ENCODE data around the gene CDKN2B.

The CDKN2B gene

GRCh38 chr9:22031655-22032411, 22.7 kb upstream of the CDKN2B start:
- Histone ChIP-seq H3K4me1 (no peaks in the 10 kb centered on the region), H3K79me2 (no peaks in the 10 kb centered on the region), H3K36me3 (ENCODE audit: control insufficient read depth, insufficient read depth, low read length) (no peaks in the 10 kb centered on the region), H2AFZ (no peak overlapping the region), H3K4me3 (ENCODE audit: low read depth, low read length) (no peak overlapping the region), H3K27me3 (ENCODE audit: control insufficient read depth, insufficient read depth, low read length) (no peaks in the 10 kb centered on the region), H3K9me3 (ENCODE audit: control insufficient read depth, low read length) (no peaks in the 10 kb centered on the region), H3K27ac (no peak overlapping the region), H3K9ac (no peak overlapping the region), H3K4me2 (ENCODE audit: low read length) (no peak overlapping the region)
- no peak for TF ChIP-seq CTCF (IDR thresholded peaks at IDR 0.05)

GRCh38 chr9:22030101-22030598, 21.0 kb upstream of the CDKN2B start:
- Histone ChIP-seq H3K27ac (no peak overlapping the region), H3K9me3 (ENCODE audit: control insufficient read depth, low read length) (no peaks in the 10 kb centered on the region), H3K9ac (no peak overlapping the region), H3K36me3 (ENCODE audit: control insufficient read depth, insufficient read depth, low read length) (no peaks in the 10 kb centered on the region), H3K4me3 (ENCODE audit: low read depth, low read length) (no peak overlapping the region), H3K4me1 (no peaks in the 10 kb centered on the region), H3K27me3 (ENCODE audit: control insufficient read depth, insufficient read depth, low read length) (no peaks in the 10 kb centered on the region), H3K79me2 (no peaks in the 10 kb centered on the region), H3K4me2 (ENCODE audit: low read length) (no peak overlapping the region), H2AFZ (no peak overlapping the region)
- TF ChIP-seq CTCF (IDR thresholded peaks at IDR 0.05), result no peak

GRCh38 chr9:22029231-22029630, 20.1 kb upstream of the CDKN2B start:
- Histone ChIP-seq H3K27ac (no peak overlapping the region), H3K79me2 (no peaks in the 10 kb centered on the region), H3K9me3 (ENCODE audit: control insufficient read depth, low read length) (no peaks in the 10 kb centered on the region), H3K27me3 (ENCODE audit: control insufficient read depth, insufficient read depth, low read length) (no peaks in the 10 kb centered on the region), H3K4me2 (ENCODE audit: low read length) (no peak overlapping the region), H3K36me3 (ENCODE audit: control insufficient read depth, insufficient read depth, low read length) (no peaks in the 10 kb centered on the region), H3K4me3 (ENCODE audit: low read depth, low read length) (no peak overlapping the region), H2AFZ (no peak overlapping the region), H3K9ac (no peak overlapping the region), H3K4me1 (no peaks in the 10 kb centered on the region)
- TF ChIP-seq CTCF (IDR thresholded peaks at IDR 0.05), result no peak

GRCh38 chr9:22028394-22028793, 19.3 kb upstream of the CDKN2B start:
- Histone ChIP-seq H2AFZ (no peak overlapping the region), H3K27ac (no peak overlapping the region), H3K4me3 (ENCODE audit: low read depth, low read length) (no peak overlapping the region), H3K4me2 (ENCODE audit: low read length) (no peak overlapping the region), H3K4me1 (no peaks in the 10 kb centered on the region), H3K9ac (no peak overlapping the region), H3K9me3 (ENCODE audit: control insufficient read depth, low read length) (no peaks in the 10 kb centered on the region), H3K27me3 (ENCODE audit: control insufficient read depth, insufficient read depth, low read length) (no peaks in the 10 kb centered on the region), H3K36me3 (ENCODE audit: control insufficient read depth, insufficient read depth, low read length) (no peaks in the 10 kb centered on the region), H3K79me2 (no peaks in the 10 kb centered on the region)
- no peak for TF ChIP-seq CTCF (IDR thresholded peaks at IDR 0.05)

GRCh38 chr9:22026696-22027095, 17.6 kb upstream of the CDKN2B start:
- no peak overlapping the region for H2AFZ ChIP-seq
- H3K4me3 ChIP-seq (ENCODE audit: low read depth, low read length), result no peak overlapping the region
- no peak for TF ChIP-seq CTCF (IDR thresholded peaks at IDR 0.05)
- H3K27me3 ChIP-seq (ENCODE audit: control insufficient read depth, insufficient read depth, low read length), result no peaks in the 10 kb centered on the region
- no peak overlapping the region for H3K4me2 ChIP-seq (ENCODE audit: low read length)
- H3K4me1 ChIP-seq, result no peaks in the 10 kb centered on the region
- no peaks in the 10 kb centered on the region for H3K79me2 ChIP-seq
- H3K27ac ChIP-seq, result no peak overlapping the region
- H3K36me3 ChIP-seq (ENCODE audit: control insufficient read depth, insufficient read depth, low read length), result no peaks in the 10 kb centered on the region
- H3K9ac ChIP-seq, result no peak overlapping the region
- H3K9me3 ChIP-seq (ENCODE audit: control insufficient read depth, low read length), result no peaks in the 10 kb centered on the region

Data from parathyroid adenoma (tissue), 2 donors.